Keratinocyte (primary cell): ENCODE results near the gene FAIM2. TPM values are rescaled to one million over a fixed set of nuclear protein-coding genes. Genes with fewer than 3 reads are reported as not detected.

Source experiments
- DNase-seq: peaks from one replicate; pipeline ENCODE4 v3.0.0-alpha.2; 2011; ENCODE audit warnings: low read depth, missing footprints, low spot score
- FAIRE-seq: peaks from 2 replicates; lab custom pipeline; 2011; peaks lifted over from hg19 to GRCh38; lab: Jason Lieb, UNC
- H2AFZ ChIP-seq: 2 replicates; pipeline ENCODE4 v1.6.0; 2012; ENCODE audit warnings: low read length, control low read depth, inconsistent platforms; ENCODE audit not compliant: control insufficient read depth
- H3K27ac ChIP-seq: 2 replicates; pipeline ENCODE4 v1.5.1; 2011; ENCODE audit warnings: low read length; ENCODE audit not compliant: control insufficient read depth, insufficient read depth
- H3K27me3 ChIP-seq: 3 replicates; pipeline ENCODE4 v1.6.0; 2011; ENCODE audit warnings: low read length; ENCODE audit not compliant: control insufficient read depth, insufficient read depth; ENCODE audit errors: extremely low read depth
- H3K36me3 ChIP-seq, 2 experiments: 2 replicates in 1 of 2; 3 replicates in 1 of 2; pipeline ENCODE4 v1.5.1; 2011; ENCODE audit warnings: low read length in 2 of 2, mild to moderate bottlenecking in 1 of 2; ENCODE audit not compliant: control insufficient read depth in 2 of 2, insufficient read depth in 2 of 2; ENCODE audit errors: extremely low read depth in 1 of 2
- H3K4me1 ChIP-seq: 3 replicates; pipeline ENCODE4 v1.5.1; 2011; ENCODE audit warnings: low read length; ENCODE audit not compliant: control insufficient read depth, insufficient read depth; ENCODE audit errors: extremely low read depth
- H3K4me2 ChIP-seq: 3 replicates; pipeline ENCODE4 v1.6.0; 2011; ENCODE audit warnings: low read depth, low read length; ENCODE audit not compliant: control insufficient read depth, insufficient read depth; ENCODE audit errors: extremely low read depth
- H3K4me3 ChIP-seq, 3 experiments: fragments of 200-600 bp in 1 of 3; sonication (generic) in 1 of 3; 2 replicates in 2 of 3; 3 replicates in 1 of 3; pipeline ENCODE4 v1.5.1; 2011 to 2016; ENCODE audit warnings: low read length in 3 of 3, mild to moderate bottlenecking in 3 of 3, control low read depth in 2 of 3, inconsistent platforms in 1 of 3, low read depth in 1 of 3, mixed read lengths in 1 of 3, mixed run types in 1 of 3, moderate library complexity in 1 of 3; ENCODE audit not compliant: control insufficient read depth in 2 of 3, insufficient read depth in 2 of 3; ENCODE audit errors: extremely low read depth in 1 of 3
- H3K79me2 ChIP-seq: 2 replicates; pipeline ENCODE4 v1.6.0; 2012; ENCODE audit warnings: low read length; ENCODE audit not compliant: control insufficient read depth, insufficient read depth
- H3K9ac ChIP-seq: 3 replicates; pipeline ENCODE4 v1.6.0; 2011; ENCODE audit warnings: low read length; ENCODE audit not compliant: control insufficient read depth, insufficient read depth; ENCODE audit errors: extremely low read depth
- H3K9me1 ChIP-seq: 3 replicates; pipeline ENCODE4 v1.6.0; 2011; ENCODE audit warnings: low read length; ENCODE audit not compliant: control insufficient read depth, insufficient read depth; ENCODE audit errors: extremely low read depth
- H3K9me3 ChIP-seq: 2 replicates; pipeline ENCODE4 v1.5.1; 2012; ENCODE audit warnings: low read depth, low read length; ENCODE audit not compliant: control insufficient read depth
- H4K20me1 ChIP-seq: 3 replicates; pipeline ENCODE4 v1.6.0; 2011; ENCODE audit warnings: low read length; ENCODE audit not compliant: control insufficient read depth, insufficient read depth; ENCODE audit errors: extremely low read depth
- EZH2 ChIP-seq: IDR thresholded peaks from one replicate; pipeline ENCODE4 v1.6.1; 2012; ENCODE audit warnings: inconsistent platforms, mild to moderate bottlenecking, low read length, moderate library complexity
- dilution Hi-C: fragments of 300-500 bp; cut with MboI; formaldehyde crosslinking; loops from one replicate; pipeline ENCODE4 v1.7.0; 2020; ENCODE audit warnings: low sequenced_read_pairs; ENCODE audit not compliant: extremely low pct_ligation_motif_present
- polyA plus RNA-seq, 5 experiments: library from polyadenylated mRNA; depleted of rRNA in 3 of 5; stranded (reverse) in 3 of 5; stranded (forward) in 1 of 5; unstranded in 1 of 5; fragments of >200 nt; gene quantifications; 1 replicate in 1 of 5; 2 replicates in 3 of 5; 3 replicates in 1 of 5; pipeline versions ENCODE4 v1.2.1 to v1.2.3, GENCODE V29; 2011 to 2012; ENCODE audit warnings: missing spikeins in 2 of 5, low read depth in 1 of 5, low replicate concordance in 1 of 5
- TF ChIP-seq, protein P1 (sequence below), 3 experiments: IDR thresholded peaks in 1 of 3; conservative IDR thresholded peaks in 1 of 3; optimal IDR thresholded peaks in 1 of 3; 2 replicates in 2 of 3; 3 replicates in 1 of 3; pipeline versions ENCODE3 to v1.5.1; 2011; ENCODE audit warnings: low read length in 3 of 3, mild to moderate bottlenecking in 3 of 3, moderate library complexity in 2 of 3, control low read depth in 1 of 3, inconsistent platforms in 1 of 3; ENCODE audit not compliant: insufficient read depth in 2 of 3; ENCODE audit errors: extremely low read depth in 1 of 3

The FAIM2 gene
- polyA plus RNA-seq, 1 donor (not counting 4 experiments of a cell fraction or from before 2014, with no cell fraction given): not detected

DNA sequence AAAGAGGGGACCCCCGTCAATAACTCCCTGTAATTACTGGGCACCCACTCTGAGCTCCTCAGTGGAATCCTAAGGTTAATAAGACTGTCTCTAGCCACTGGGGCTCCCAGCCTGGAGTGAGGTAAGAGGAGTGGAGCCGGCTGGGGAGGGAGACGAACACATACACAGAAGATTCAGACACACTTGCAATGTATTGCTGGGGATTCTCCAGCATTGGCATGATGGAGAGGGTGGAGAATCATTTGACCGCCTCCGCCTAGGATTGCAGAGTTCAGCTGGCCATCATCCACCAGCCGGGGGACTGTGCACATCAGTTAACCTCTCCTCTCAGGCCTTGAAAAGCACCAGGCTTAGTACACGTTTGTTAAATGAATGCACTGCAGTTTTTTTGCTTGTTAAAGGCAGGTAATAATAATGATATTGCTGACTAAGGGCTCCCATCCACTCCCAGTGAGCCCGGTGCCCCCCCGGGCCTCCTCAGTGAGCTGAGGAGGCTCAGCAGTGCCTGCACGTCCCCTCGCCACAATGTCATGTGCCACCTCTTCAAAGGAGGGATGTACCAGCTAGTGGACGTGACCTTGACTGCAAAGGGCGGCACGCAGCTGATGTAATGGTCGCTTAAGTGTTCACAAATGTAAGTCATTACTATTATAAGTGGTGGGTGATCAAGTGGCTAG, 20.3 kb upstream of the FAIM2 start:
- Histone ChIP-seq H2AFZ (no peak overlapping the region), H3K27me3 (peaks cover 5% of the 10 kb centered on the region), H3K27ac (no peak overlapping the region), H3K79me2 (no peaks in the 10 kb centered on the region), H3K36me3 (no peaks in the 10 kb centered on the region), H3K9me1 (no peaks in the 10 kb centered on the region), H3K4me3 (no peak overlapping the region), H4K20me1 (no peaks in the 10 kb centered on the region), H3K4me2 (no peak overlapping the region), H3K4me1 (no peaks in the 10 kb centered on the region), H3K9me3 (no peaks in the 10 kb centered on the region), H3K9ac (no peak overlapping the region)
- no peak for DNase-seq
- FAIRE-seq: no peak
- dilution Hi-C loops: no loop called here
- TF ChIP-seq, protein P1, sequence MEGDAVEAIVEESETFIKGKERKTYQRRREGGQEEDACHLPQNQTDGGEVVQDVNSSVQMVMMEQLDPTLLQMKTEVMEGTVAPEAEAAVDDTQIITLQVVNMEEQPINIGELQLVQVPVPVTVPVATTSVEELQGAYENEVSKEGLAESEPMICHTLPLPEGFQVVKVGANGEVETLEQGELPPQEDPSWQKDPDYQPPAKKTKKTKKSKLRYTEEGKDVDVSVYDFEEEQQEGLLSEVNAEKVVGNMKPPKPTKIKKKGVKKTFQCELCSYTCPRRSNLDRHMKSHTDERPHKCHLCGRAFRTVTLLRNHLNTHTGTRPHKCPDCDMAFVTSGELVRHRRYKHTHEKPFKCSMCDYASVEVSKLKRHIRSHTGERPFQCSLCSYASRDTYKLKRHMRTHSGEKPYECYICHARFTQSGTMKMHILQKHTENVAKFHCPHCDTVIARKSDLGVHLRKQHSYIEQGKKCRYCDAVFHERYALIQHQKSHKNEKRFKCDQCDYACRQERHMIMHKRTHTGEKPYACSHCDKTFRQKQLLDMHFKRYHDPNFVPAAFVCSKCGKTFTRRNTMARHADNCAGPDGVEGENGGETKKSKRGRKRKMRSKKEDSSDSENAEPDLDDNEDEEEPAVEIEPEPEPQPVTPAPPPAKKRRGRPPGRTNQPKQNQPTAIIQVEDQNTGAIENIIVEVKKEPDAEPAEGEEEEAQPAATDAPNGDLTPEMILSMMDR (optimal IDR thresholded peaks at IDR 0.05 in 1 of 3, IDR thresholded peaks at IDR 0.05 in 1 of 3, conservative IDR thresholded peaks at IDR 0.05 in 1 of 3; ENCODE audit: extremely low read depth in 1 of 3, insufficient read depth in 2 of 3, low read length in 3 of 3): no peak
- no peak for TF ChIP-seq EZH2

DNA sequence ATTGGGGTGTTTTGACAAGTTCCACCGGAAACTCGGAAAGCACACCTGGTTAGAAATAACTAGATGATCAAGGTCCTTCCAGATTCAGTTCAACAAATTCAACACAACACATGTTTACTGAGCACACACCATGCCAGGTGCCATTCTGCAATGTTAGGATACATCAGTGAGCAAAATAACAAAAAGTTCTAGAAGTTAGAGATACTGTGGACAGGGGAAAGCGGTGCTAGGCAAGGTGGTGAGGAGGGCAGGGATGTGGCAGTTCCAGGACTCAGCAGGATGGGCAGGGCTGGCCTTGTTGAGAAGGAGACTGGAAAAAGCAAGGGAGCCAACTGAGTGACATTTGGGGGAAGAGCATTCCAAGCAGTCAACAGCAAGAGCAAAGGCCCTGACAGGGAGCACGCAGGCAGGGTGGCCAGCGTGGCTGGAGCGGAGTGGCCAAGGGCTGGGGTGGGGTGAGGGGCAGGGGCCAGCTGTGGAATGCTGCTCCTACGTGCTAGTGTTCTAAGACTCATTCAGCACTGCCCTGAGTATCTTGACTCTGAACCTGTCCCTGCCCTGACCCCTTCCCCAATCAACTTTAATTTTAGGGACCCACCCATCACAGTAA, 19.4 kb upstream of the FAIM2 start:
- H4K20me1 ChIP-seq: no peaks in the 10 kb centered on the region
- dilution Hi-C loops: no loop called here
- no peak for TF ChIP-seq EZH2
- TF ChIP-seq, protein P1 (optimal IDR thresholded peaks at IDR 0.05 in 1 of 3, IDR thresholded peaks at IDR 0.05 in 1 of 3, conservative IDR thresholded peaks at IDR 0.05 in 1 of 3; ENCODE audit: extremely low read depth in 1 of 3, insufficient read depth in 2 of 3, low read length in 3 of 3): no peak
- H3K79me2 ChIP-seq: no peaks in the 10 kb centered on the region
- no peak overlapping the region for H2AFZ ChIP-seq
- no peak overlapping the region for H3K4me3 ChIP-seq
- no peaks in the 10 kb centered on the region for H3K9me1 ChIP-seq
- no peak overlapping the region for H3K4me2 ChIP-seq
- no peak for FAIRE-seq
- no peak overlapping the region for H3K9ac ChIP-seq
- no peak overlapping the region for H3K27ac ChIP-seq
- no peaks in the 10 kb centered on the region for H3K36me3 ChIP-seq
- H3K4me1 ChIP-seq: no peaks in the 10 kb centered on the region
- H3K9me3 ChIP-seq: no peaks in the 10 kb centered on the region
- H3K27me3 ChIP-seq: peaks cover 5% of the 10 kb centered on the region
- DNase-seq: no peak
